IMR-90 (cell line): Measurements from ENCODE around the gene RBBP8NL. TPM values are rescaled to one million over a fixed set of nuclear protein-coding genes. Genes with fewer than 3 reads are reported as not detected.

ENCODE experiments used
- ATAC-seq: fragments of 200-7000 bp; cut with Tn5 transposase; 2 replicates; pipeline ENCODE4 v1.9.1; 2020; ENCODE audit warnings: low read depth, mild to moderate bottlenecking, moderate library complexity
- BruUV-seq: library from RNA; stranded (reverse); fragments of 400-500 nt; replicated peaks from 2 replicates; lab custom pipeline; 2021; lab: Mats Ljungman, UMichigan
- CTCF ChIA-PET: fragments of 300-600 bp; formaldehyde crosslinking; extraction: SDS; loops from one replicate; lab custom pipeline; 2021; ENCODE audit warnings: antibody characterized with exemption; lab: Yijun Ruan, JAX
- POLR2A ChIA-PET: fragments of 300-600 bp; sonication (Branson Sonifier 250); formaldehyde crosslinking; loops from one replicate; lab custom pipeline; 2022; ENCODE audit warnings: antibody characterized with exemption; ENCODE audit not compliant: unreplicated experiment; lab: Charles Lee
- DNase-seq: peaks from one replicate; pipeline ENCODE4 v3.0.0; 2013
- H2AFZ ChIP-seq: replicated peaks from 2 replicates; pipeline ENCODE3; 2013; ENCODE audit warnings: low read length, mild to moderate bottlenecking; ENCODE audit not compliant: poor library complexity
- H2AK5ac ChIP-seq: 2 replicates; pipeline ENCODE4 v1.6.1; 2013; ENCODE audit warnings: low read depth, low read length, inconsistent platforms
- H2AK9ac ChIP-seq: replicated peaks from 2 replicates; pipeline ENCODE3; 2013; ENCODE audit warnings: mild to moderate bottlenecking, low read depth, low read length, moderate library complexity; ENCODE audit not compliant: poor library complexity
- H2BK120ac ChIP-seq: 2 replicates; pipeline ENCODE4 v1.6.1; 2013; ENCODE audit warnings: low read depth, low read length, inconsistent platforms
- H2BK15ac ChIP-seq: 3 replicates; pipeline ENCODE4 v1.6.1; 2013; ENCODE audit warnings: low read depth, low read length, inconsistent platforms
- H2BK20ac ChIP-seq: 2 replicates; pipeline ENCODE4 v1.6.1; 2013; ENCODE audit warnings: low read depth, mild to moderate bottlenecking, inconsistent platforms, low read length, moderate library complexity
- H2BK5ac ChIP-seq: 2 replicates; pipeline ENCODE4 v1.6.1; 2013; ENCODE audit warnings: mild to moderate bottlenecking, low read depth, low read length, inconsistent platforms; ENCODE audit not compliant: poor library complexity, severe bottlenecking
- H3K14ac ChIP-seq: replicated peaks from 2 replicates; pipeline ENCODE4 v1.6.1; 2013; ENCODE audit warnings: low read depth, low read length, inconsistent platforms
- H3K18ac ChIP-seq: 2 replicates; pipeline ENCODE4 v1.6.1; 2013; ENCODE audit warnings: low read depth, low read length, control low read depth
- H3K23ac ChIP-seq: 2 replicates; pipeline ENCODE4 v1.6.1; 2013; ENCODE audit warnings: low read depth, low read length, inconsistent platforms
- H3K27ac ChIP-seq: 2 replicates; pipeline ENCODE4 v1.5.1; 2013; ENCODE audit warnings: mild to moderate bottlenecking, control low read depth, low read length; ENCODE audit not compliant: insufficient read depth
- H3K27me3 ChIP-seq: 2 replicates; pipeline ENCODE4 v1.6.1; 2013; ENCODE audit warnings: low read length; ENCODE audit not compliant: control insufficient read depth, insufficient read depth
- H3K36me3 ChIP-seq: 2 replicates; pipeline ENCODE4 v1.6.1; 2013; ENCODE audit warnings: low read length, mixed read lengths; ENCODE audit not compliant: control insufficient read depth, insufficient read depth
- H3K4ac ChIP-seq: 2 replicates; pipeline ENCODE4 v1.6.1; 2013; ENCODE audit warnings: low read depth, low read length, inconsistent platforms
- H3K4me1 ChIP-seq: 2 replicates; pipeline ENCODE4 v1.6.1; 2013; ENCODE audit warnings: low read length, mixed read lengths; ENCODE audit not compliant: control insufficient read depth, insufficient read depth
- H3K4me2 ChIP-seq: 2 replicates; pipeline ENCODE4 v1.6.1; 2013; ENCODE audit warnings: low read depth, mild to moderate bottlenecking, control low read depth, low read length, moderate library complexity
- H3K4me3 ChIP-seq: 2 replicates; pipeline ENCODE4 v1.5.1; 2013; ENCODE audit warnings: low read depth, mild to moderate bottlenecking, control low read depth, low read length, moderate library complexity; ENCODE audit not compliant: insufficient read depth
- H3K56ac ChIP-seq: 2 replicates; pipeline ENCODE4 v1.6.1; 2013; ENCODE audit warnings: low read length, inconsistent platforms; ENCODE audit not compliant: insufficient read depth; ENCODE audit errors: extremely low read depth
- H3K79me1 ChIP-seq, 2 experiments: 2 replicates each; pipeline ENCODE4 v1.6.1; 2013; ENCODE audit warnings: low read length in 2 of 2, inconsistent platforms in 1 of 2, low read depth in 1 of 2
- H3K9ac ChIP-seq: 2 replicates; pipeline ENCODE4 v1.6.1; 2013; ENCODE audit warnings: low read depth, low read length, control low read depth
- H3K9me1 ChIP-seq: 2 replicates; pipeline ENCODE4 v1.6.1; 2013; ENCODE audit warnings: low read length, inconsistent platforms; ENCODE audit not compliant: insufficient read depth
- H3K9me3 ChIP-seq: 2 replicates; pipeline ENCODE4 v1.6.1; 2013; ENCODE audit warnings: low read length; ENCODE audit not compliant: control insufficient read depth, insufficient read depth
- H4K20me1 ChIP-seq: 2 replicates; pipeline ENCODE4 v1.6.1; 2013; ENCODE audit warnings: low read length, inconsistent platforms; ENCODE audit not compliant: insufficient read depth
- H4K5ac ChIP-seq: 2 replicates; pipeline ENCODE4 v1.6.1; 2013; ENCODE audit warnings: mild to moderate bottlenecking, low read depth, low read length, control low read depth
- H4K8ac ChIP-seq, 2 experiments: 2 replicates each; pipeline ENCODE4 v1.6.1; 2013; ENCODE audit warnings: low read depth in 2 of 2, low read length in 2 of 2, control low read depth in 1 of 2, inconsistent platforms in 1 of 2
- H4K91ac ChIP-seq: 2 replicates; pipeline ENCODE4 v1.6.1; 2013; ENCODE audit warnings: low read depth, low read length, inconsistent platforms; ENCODE audit not compliant: insufficient read depth
- CHD1 ChIP-seq: IDR thresholded peaks from 2 replicates; pipeline ENCODE4 v1.6.1; 2012; ENCODE audit warnings: low read depth, low read length, improper control_type of control experiment
- CTCF ChIP-seq: conservative IDR thresholded peaks from 2 replicates; pipeline ENCODE4 v1.5.1; 2012; ENCODE audit warnings: mild to moderate bottlenecking, low read depth, low read length, improper control_type of control experiment
- FOS ChIP-seq: fragments of 150-350 bp; IDR thresholded peaks from 2 replicates; pipeline ENCODE4 v1.6.1; 2016; ENCODE audit warnings: low read depth, low read length
- MAFK ChIP-seq: IDR thresholded peaks from 2 replicates; pipeline ENCODE4 v1.6.1; 2012; ENCODE audit warnings: low read depth, low read length, improper control_type of control experiment
- MXI1 ChIP-seq: IDR thresholded peaks from 2 replicates; pipeline ENCODE4 v1.6.1; 2012; ENCODE audit warnings: low read depth, mild to moderate bottlenecking, low read length, moderate library complexity, borderline replicate concordance
- NFE2L2 ChIP-seq: fragments of 150-350 bp; IDR thresholded peaks from 2 replicates; pipeline ENCODE4 v1.6.1; 2016; ENCODE audit warnings: low read depth, mild to moderate bottlenecking, low read length
- POLR2A ChIP-seq: IDR thresholded peaks from 2 replicates; pipeline ENCODE4 v1.6.1; 2012; ENCODE audit warnings: mild to moderate bottlenecking, low read depth, low read length
- RAD21 ChIP-seq: IDR thresholded peaks from 2 replicates; pipeline ENCODE4 v1.6.1; 2012; ENCODE audit warnings: low read length, improper control_type of control experiment
- RCOR1 ChIP-seq: IDR thresholded peaks from 2 replicates; pipeline ENCODE4 v1.6.1; 2012; ENCODE audit warnings: mild to moderate bottlenecking, low read length, improper control_type of control experiment; ENCODE audit not compliant: insufficient replicate concordance
- RFX5 ChIP-seq: IDR thresholded peaks from 2 replicates; pipeline ENCODE4 v1.8.0; 2012; ENCODE audit warnings: low read depth, mild to moderate bottlenecking, low read length, moderate library complexity
- SMC3 ChIP-seq: fragments of 150-350 bp; IDR thresholded peaks from 2 replicates; pipeline ENCODE4 v1.6.1; 2016; ENCODE audit warnings: low read depth, mild to moderate bottlenecking, antibody characterized with exemption, low read length, moderate library complexity
- USF2 ChIP-seq: fragments of 150-350 bp; IDR thresholded peaks from 2 replicates; pipeline ENCODE4 v1.6.1; 2017; ENCODE audit warnings: mild to moderate bottlenecking, antibody characterized with exemption, low read length, low read depth
- WGBS, 2 experiments: methylation state at CpG; one replicate each; pipeline versions ENCODE4 v1.1.5 to v1.1.7; 2013; ENCODE audit warnings: missing lambda C conversion rate in 2 of 2; ENCODE audit not compliant: insufficient read length in 1 of 2; ENCODE audit errors: extremely low coverage in 2 of 2; 5-methylcytosine and 5-hydroxymethylcytosine counted together
- dilution Hi-C: fragments of 300-500 bp; cut with HindIII; formaldehyde crosslinking; loops from one replicate; pipeline ENCODE4 v1.14.3; 2018; ENCODE audit warnings: low sequenced_read_pairs; ENCODE audit not compliant: unreplicated experiment
- in situ Hi-C: fragments of 300-500 bp; cut with MboI; formaldehyde crosslinking; loops from 3 replicates; pipeline ENCODE4 v1.14.3; 2019; ENCODE audit warnings: low sequenced_read_pairs, inconsistent platforms, mixed read lengths
- intact Hi-C: fragments of 100-400 bp; cut with micrococcal nuclease; formaldehyde crosslinking; loops from 2 replicates; pipeline ENCODE4 v1.10.0; 2022
- polyA plus RNA-seq, 3 experiments: library from polyadenylated mRNA; depleted of rRNA; stranded (reverse); fragments of >200 nt; gene quantifications; 2 replicates each; pipeline ENCODE4 v1.2.3, GENCODE V29; 2012; ENCODE audit warnings: low replicate concordance in 1 of 3
- total RNA-seq: library from RNA; depleted of rRNA; stranded (reverse); fragments of >200 nt; gene quantifications from 2 replicates; pipeline ENCODE4 v1.2.3, GENCODE V29; 2012

RBBP8NL gene
- total and polyA plus RNA-seq, 2 of the 4 experiments (the other 2 are of a cell fraction): not detected

- TF ChIP-seq RFX5: no peak
- no peak for TF ChIP-seq POLR2A
- no peak for TF ChIP-seq CHD1
Observed at GRCh38 chr20:62407221-62407992, 19.9 kb downstream of the RBBP8NL start, which contains the start of gene CABLES2 (continued).

- no peak overlapping the region for H3K18ac ChIP-seq
- H3K14ac ChIP-seq: no peak overlapping the region
- no peak overlapping the region for H2BK15ac ChIP-seq
- H2BK5ac ChIP-seq: no peak overlapping the region
- no peak for TF ChIP-seq FOS
- no peak for TF ChIP-seq RFX5
- TF ChIP-seq RCOR1: no peak
- no peak for TF ChIP-seq CHD1
- no peak for TF ChIP-seq MAFK
- TF ChIP-seq USF2: no peak
- TF ChIP-seq RAD21: no peak
- no peak for TF ChIP-seq CTCF
- no peak for TF ChIP-seq NFE2L2
- TF ChIP-seq SMC3: no peak
- TF ChIP-seq POLR2A: no peak
- TF ChIP-seq MXI1: no peak
- no peaks in the 10 kb centered on the region for H3K9me3 ChIP-seq
- no peak overlapping the region for H3K4ac ChIP-seq
- no peaks in the 10 kb centered on the region for H3K9me1 ChIP-seq
- H4K91ac ChIP-seq: no peak overlapping the region
- no TSS peak for BruUV-seq
- ChIA-PET CTCF (no interaction called here), POLR2A (no interaction called here)
- intact Hi-C loops (no loop called here), in situ Hi-C loops (no loop called here), dilution Hi-C loops (no loop called here)
- H4K20me1 ChIP-seq: no peaks in the 10 kb centered on the region; the same call in 1 of the 2 replicates
- peak overlapping the region; percentile 39; the same call in 1 of the 2 replicates for H2AK5ac ChIP-seq
- H3K27ac ChIP-seq: peak overlapping the region; percentile 27; the same call in 1 of the 2 replicates
- peak overlapping the region; percentile 77 for H2AK9ac ChIP-seq
- no peak overlapping the region for H3K56ac ChIP-seq
- peak overlapping the region; percentile 54 for H3K4me3 ChIP-seq
- peak overlapping the region; percentile 78 for H2AFZ ChIP-seq
- no peak overlapping the region for H2BK120ac ChIP-seq
- H3K9ac ChIP-seq: peak overlapping the region; percentile 64
- H3K79me1 ChIP-seq: peaks cover 10 to 17% of the 10 kb centered on the region in 2 experiments; a peak in 1 of 4 replicates
- H4K5ac ChIP-seq: no peak overlapping the region
- H3K4me1 ChIP-seq: peaks cover 6% of the 10 kb centered on the region; the same call in 1 of the 2 replicates
- peaks cover 8% of the 10 kb centered on the region; the same call in 1 of the 2 replicates for H3K27me3 ChIP-seq
- no peak overlapping the region for H3K23ac ChIP-seq
- ATAC-seq (peak; percentile 1), DNase-seq (no peak)
- WGBS, 2 experiments: 1% methylated on average over 13 of the region's 42 CpGs; no CpG with 5 or more reads in 1 of the 2 experiments
- peak overlapping the region; percentile 95 for H3K4me2 ChIP-seq
- H2BK20ac ChIP-seq: no peak overlapping the region
- no peak overlapping the region; a peak in 1 of 4 replicates for H4K8ac ChIP-seq
- H3K36me3 ChIP-seq: no peaks in the 10 kb centered on the region; the same call in 1 of the 2 replicates
Observed at GRCh38 chr20:62406635-62407176, 20.6 kb downstream of the RBBP8NL start.
